ENCODE results near the gene MUC5B. TPM values are rescaled to one million over a fixed set of nuclear protein-coding genes. Genes with fewer than 3 reads are reported as not detected.

The MUC5B gene
- total RNA-seq, 1 donor from 2014 or later = not detected

DNA sequence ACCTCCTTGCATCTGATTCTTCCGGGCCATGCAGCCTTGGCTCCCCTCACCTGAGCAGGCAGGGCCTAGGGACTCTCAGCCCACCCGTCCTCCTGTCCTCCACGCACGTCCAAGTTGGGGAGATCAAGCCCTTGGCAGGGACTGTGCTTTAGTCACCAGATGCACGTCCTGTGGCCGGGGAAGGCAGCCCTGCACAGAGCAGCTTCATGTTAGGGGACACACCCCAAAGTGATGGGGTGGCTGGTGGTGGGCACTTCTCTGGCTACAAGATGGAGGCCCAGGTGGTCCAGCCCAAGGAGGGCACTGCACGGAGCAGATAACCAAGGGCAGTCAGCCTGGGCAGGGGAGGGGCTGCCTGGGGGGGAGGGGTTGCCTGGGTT, 1.2 kb downstream of the MUC5B start:
- TF ChIP-seq, protein P1, sequence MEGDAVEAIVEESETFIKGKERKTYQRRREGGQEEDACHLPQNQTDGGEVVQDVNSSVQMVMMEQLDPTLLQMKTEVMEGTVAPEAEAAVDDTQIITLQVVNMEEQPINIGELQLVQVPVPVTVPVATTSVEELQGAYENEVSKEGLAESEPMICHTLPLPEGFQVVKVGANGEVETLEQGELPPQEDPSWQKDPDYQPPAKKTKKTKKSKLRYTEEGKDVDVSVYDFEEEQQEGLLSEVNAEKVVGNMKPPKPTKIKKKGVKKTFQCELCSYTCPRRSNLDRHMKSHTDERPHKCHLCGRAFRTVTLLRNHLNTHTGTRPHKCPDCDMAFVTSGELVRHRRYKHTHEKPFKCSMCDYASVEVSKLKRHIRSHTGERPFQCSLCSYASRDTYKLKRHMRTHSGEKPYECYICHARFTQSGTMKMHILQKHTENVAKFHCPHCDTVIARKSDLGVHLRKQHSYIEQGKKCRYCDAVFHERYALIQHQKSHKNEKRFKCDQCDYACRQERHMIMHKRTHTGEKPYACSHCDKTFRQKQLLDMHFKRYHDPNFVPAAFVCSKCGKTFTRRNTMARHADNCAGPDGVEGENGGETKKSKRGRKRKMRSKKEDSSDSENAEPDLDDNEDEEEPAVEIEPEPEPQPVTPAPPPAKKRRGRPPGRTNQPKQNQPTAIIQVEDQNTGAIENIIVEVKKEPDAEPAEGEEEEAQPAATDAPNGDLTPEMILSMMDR (IDR thresholded peaks at IDR 0.05; ENCODE audit: unreplicated experiment) = no peak
- no peak overlapping the region for H3K27ac Mint-ChIP-seq
- H3K4me3 Mint-ChIP-seq (ENCODE audit: low read depth) = no peak overlapping the region
- H3K4me1 Mint-ChIP-seq (ENCODE audit: low read depth) = no peaks in the 10 kb centered on the region
- H3K27me3 Mint-ChIP-seq = peaks cover 12% of the 10 kb centered on the region
- H3K36me3 Mint-ChIP-seq (ENCODE audit: insufficient read depth) = no peaks in the 10 kb centered on the region
- DNase-seq (ENCODE audit: low spot score, unreplicated experiment) = no peak
- H3K9me3 Mint-ChIP-seq (ENCODE audit: low read depth) = no peaks in the 10 kb centered on the region

DNA sequence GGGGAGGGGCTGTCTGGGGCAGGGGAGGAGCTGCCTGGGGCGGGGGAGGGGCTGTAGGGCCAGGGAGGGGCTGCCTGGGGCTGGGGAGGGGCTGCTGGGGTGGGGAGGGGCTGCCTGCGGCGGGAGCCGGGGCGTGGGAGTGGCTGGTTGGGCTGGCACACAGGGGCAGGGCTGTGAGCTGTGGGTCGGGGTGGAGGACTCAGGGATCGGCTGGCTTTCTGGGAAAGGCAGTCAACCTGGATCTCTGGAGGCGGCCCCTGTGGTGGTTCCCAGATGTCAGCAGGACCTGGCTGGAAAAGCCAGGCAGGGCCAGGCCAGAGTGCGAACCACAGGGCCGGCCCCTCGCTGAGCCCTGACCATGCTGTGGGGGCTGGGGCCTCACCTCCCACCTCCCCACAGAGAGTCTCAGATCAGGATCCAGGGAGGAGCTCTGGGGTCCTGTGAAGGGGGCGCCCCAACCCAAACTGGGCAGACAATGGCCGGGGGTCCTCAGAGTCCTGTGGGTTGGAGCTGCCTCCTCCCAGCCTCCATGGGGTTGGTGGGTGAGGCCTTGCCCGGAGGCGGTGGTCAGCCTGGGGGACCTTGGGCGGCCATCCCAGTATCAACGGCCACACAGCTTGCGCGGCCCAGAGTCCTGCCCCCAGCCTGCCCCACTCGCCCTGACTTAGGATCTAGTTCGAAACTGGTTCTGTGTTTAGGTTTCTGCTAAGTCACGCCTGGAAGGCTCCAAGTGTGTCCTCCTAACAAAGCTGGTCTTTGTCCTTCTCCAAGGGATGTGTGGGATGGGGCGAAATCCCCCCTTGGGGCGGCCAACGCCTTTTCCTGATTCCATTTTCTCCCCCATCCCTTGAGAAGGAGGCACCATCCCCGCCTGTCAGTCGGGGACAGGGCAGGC, 1.9 kb downstream of the MUC5B start:
- Mint-ChIP-seq H3K27ac (no peak overlapping the region), H3K4me1 (ENCODE audit: low read depth) (no peaks in the 10 kb centered on the region), H3K4me3 (ENCODE audit: low read depth) (no peak overlapping the region), H3K9me3 (ENCODE audit: low read depth) (no peaks in the 10 kb centered on the region), H3K36me3 (ENCODE audit: insufficient read depth) (no peaks in the 10 kb centered on the region), H3K27me3 (peaks cover 12% of the 10 kb centered on the region)
- TF ChIP-seq, protein P1 (IDR thresholded peaks at IDR 0.05; ENCODE audit: unreplicated experiment) = no peak
- no peak for DNase-seq (ENCODE audit: low spot score, unreplicated experiment)

DNA sequence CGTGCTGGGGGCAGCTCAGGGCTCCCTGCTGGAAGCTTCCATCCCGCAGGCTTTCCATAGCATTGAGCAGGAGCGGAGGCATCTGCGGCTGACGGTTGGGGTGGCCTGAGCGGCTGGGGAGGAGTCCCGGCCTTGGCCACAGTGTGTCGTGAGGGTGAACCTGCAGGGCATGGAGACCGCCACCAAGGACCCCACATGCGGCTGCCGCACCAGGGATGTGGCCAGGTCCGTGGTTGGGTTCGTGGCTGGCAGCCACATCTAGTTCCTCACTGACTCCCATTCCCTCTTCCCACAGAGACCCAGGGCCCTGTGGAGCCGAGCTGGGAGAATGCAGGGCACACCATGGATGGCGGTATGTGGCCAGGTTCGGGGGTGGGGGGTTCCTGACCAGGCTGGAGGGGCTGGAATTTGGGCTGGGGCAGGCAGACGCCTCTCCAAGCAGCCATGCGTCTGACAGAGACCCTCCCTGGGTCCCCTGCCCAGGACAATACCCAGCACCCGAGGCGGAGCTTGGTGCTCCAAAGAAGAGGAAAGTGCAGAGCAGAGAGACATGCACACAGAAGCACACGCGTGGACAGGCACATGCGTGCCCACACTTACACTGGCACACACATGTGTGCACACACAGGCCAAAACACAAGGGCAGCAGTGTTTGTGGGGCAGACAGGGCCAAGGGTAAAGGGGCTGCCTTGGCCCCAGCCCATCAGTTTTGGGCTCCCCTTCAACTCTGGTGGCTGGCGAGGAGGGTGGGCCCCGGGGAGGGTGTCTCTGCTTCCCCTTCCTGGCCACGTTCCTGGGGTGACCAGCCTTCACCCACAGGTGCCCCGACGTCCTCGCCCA, 2.7 kb downstream of the MUC5B start:
- no peaks in the 10 kb centered on the region for H3K36me3 Mint-ChIP-seq (ENCODE audit: insufficient read depth)
- no peak overlapping the region for H3K27ac Mint-ChIP-seq
- no peaks in the 10 kb centered on the region for H3K9me3 Mint-ChIP-seq (ENCODE audit: low read depth)
- H3K4me3 Mint-ChIP-seq (ENCODE audit: low read depth) = no peak overlapping the region
- no peaks in the 10 kb centered on the region for H3K4me1 Mint-ChIP-seq (ENCODE audit: low read depth)
- DNase-seq (ENCODE audit: low spot score, unreplicated experiment) = no peak
- H3K27me3 Mint-ChIP-seq = peaks cover 9% of the 10 kb centered on the region
- TF ChIP-seq, protein P1 (IDR thresholded peaks at IDR 0.05; ENCODE audit: unreplicated experiment) = no peak

DNA sequence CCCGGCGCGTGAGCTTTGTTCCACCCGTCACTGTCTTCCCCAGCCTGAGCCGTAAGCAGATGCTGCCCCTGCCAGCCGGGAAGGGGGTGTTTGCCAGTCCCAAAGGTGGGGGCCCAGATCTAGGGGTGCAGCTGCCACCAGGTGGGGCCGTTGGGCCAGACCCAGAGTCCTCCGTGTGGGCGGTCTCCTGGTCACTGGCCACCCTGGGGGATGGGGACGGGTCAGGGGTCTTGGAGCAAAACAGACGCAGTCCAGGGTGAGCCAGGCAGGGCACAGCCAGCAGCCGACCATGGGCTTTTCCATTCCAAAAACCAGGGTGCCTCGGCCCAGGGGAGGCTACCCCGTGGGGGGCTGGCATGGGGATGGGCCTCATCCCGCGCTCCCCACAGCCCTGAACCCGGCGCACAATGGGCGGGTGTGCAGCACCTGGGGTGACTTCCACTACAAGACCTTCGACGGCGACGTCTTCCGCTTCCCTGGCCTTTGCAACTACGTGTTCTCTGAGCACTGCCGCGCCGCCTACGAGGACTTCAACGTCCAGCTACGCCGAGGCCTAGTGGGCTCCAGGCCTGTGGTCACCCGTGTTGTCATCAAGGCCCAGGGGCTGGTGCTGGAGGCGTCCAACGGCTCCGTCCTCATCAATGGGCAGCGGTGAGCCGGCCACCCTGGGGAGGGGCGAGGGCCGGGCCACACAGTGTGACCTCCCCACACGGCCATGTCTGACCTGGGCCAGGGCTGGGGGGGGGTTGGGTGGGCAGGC, 3.5 kb downstream of the MUC5B start:
- Mint-ChIP-seq H3K27ac (no peak overlapping the region), H3K27me3 (peaks cover 5% of the 10 kb centered on the region), H3K4me3 (ENCODE audit: low read depth) (no peak overlapping the region), H3K4me1 (ENCODE audit: low read depth) (no peaks in the 10 kb centered on the region), H3K36me3 (ENCODE audit: insufficient read depth) (no peaks in the 10 kb centered on the region), H3K9me3 (ENCODE audit: low read depth) (no peaks in the 10 kb centered on the region)
- TF ChIP-seq, protein P1 (IDR thresholded peaks at IDR 0.05; ENCODE audit: unreplicated experiment) = no peak
- DNase-seq (ENCODE audit: low spot score, unreplicated experiment) = no peak

All from progenitor cell of endocrine pancreas (in vitro differentiated cells).